Subcutaneous abdominal adipose tissue (tissue), 5 donors: Measurements from ENCODE around the gene PEBP1.

Experiments used
- H3K27ac ChIP-seq: one replicate; pipeline ENCODE4 v1.7.0; 2013; ENCODE audit warnings: low read depth, mild to moderate bottlenecking, inconsistent platforms, low read length, moderate library complexity
- H3K27me3 ChIP-seq, 5 donors: one replicate each; pipeline ENCODE4 v1.7.0; 2013; ENCODE audit warnings: low read length in 5 of 5, inconsistent platforms in 1 of 5; ENCODE audit not compliant: control insufficient read depth in 5 of 5, insufficient read depth in 4 of 5
- H3K36me3 ChIP-seq, 5 donors: one replicate each; pipeline ENCODE4 v1.7.0; 2013; ENCODE audit warnings: low read length in 5 of 5; ENCODE audit not compliant: control insufficient read depth in 5 of 5, insufficient read depth in 5 of 5
- H3K4me1 ChIP-seq, 5 donors: one replicate each; pipeline ENCODE4 v1.7.0; 2013; ENCODE audit warnings: low read length in 5 of 5, mild to moderate bottlenecking in 3 of 5, moderate library complexity in 1 of 5; ENCODE audit not compliant: control insufficient read depth in 5 of 5, insufficient read depth in 5 of 5
- H3K4me3 ChIP-seq, 5 donors: one replicate each; pipeline ENCODE4 v1.7.0; 2013; ENCODE audit warnings: low read length in 5 of 5, low read depth in 1 of 5
- H3K9ac ChIP-seq, 5 donors: one replicate each; pipeline ENCODE4 v1.7.0; 2013; ENCODE audit warnings: low read length in 5 of 5, mild to moderate bottlenecking in 4 of 5, moderate library complexity in 3 of 5
- H3K9me3 ChIP-seq, 5 donors: one replicate each; pipeline ENCODE4 v1.7.0; 2013; ENCODE audit warnings: low read length in 5 of 5; ENCODE audit not compliant: control insufficient read depth in 5 of 5
- donor health status: healthy.
- donor health status: healthy.
- donor health status: healthy.
- donor health status: healthy.
- donor health status: healthy.

Gene PEBP1

DNA sequence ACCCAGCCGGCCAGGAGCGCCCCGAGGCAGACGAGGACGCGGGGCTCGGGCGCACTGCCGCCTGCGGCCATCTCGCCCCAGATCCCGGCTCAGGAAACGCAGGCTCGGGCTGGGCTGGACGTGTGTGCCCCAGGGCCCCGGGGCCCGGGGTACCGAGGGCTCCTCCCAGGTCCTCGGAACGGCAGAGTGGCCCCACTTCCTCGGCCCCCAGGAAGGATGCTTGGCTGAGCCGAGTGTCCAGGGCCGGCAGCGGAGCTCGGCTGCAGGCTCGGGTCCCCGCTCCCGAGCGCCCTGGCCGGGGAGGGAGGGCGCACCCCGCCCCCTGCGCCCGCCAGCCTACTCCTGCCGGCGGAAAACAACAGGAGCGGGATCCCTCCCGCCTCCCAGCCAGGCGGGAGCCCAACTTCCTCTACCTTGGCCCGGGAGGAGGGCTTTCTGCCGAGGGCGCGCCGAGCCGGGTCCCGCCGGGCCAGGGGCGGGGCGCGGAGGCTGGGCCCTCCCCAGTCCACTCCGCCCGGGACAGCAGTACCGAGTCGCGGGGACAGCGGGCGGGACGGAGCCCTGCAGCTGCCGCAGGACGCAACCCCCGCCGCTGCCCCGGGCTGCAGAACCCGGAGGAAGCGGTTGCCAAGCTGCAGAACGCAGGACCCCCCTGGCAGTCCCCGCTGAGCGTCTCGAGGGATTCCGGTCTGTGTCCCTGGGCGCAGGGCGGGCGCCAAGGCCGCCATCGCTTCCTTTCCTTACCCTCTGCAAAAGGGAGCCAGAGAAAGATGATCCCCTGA is 32.1 kb upstream of the PEBP1 start, which contains the start of gene VSIG10:
TSS of gene VSIG10 (minus strand) at position 411 of the 782 bp plus-strand sequence. CDS start at position 71, 340 bp downstream.
- Histone ChIP-seq H3K4me1 (peaks cover 2 to 24% (median 18%) of the 10 kb centered on the region in 5 donors), H3K9me3 (no peaks in the 10 kb centered on the region), H3K27ac (peak within 1 kb of the TSS; percentile 65), H3K9ac (peak within 1 kb of the TSS in 4 of 5 donors; percentile 64 to 79 (median 74)), H3K27me3 (no peaks in the 10 kb centered on the region), H3K4me3 (peak within 1 kb of the TSS; percentile 75 to 93 (median 84)), H3K36me3 (no peaks in the 10 kb centered on the region)

DNA sequence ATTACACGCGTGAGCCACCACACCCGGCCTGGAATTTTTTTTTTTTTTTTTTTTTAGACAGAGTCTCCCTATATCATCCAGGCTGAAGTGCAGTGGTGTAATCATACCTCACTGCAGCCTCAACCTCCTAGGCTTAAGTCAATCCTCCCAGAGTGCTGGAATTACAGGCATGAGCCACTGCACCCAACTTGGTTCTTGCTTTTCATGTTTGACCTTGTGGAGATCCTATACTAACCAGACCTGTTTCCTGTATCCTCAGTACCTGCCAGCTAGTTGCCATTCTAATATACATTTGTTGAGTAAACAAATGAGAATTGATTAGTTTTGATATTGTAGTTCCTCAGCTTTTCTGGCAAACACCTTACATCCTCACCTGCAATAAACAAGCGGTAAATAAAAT is 28.9 kb upstream of the PEBP1 start:
- no peak overlapping the region for H3K9ac ChIP-seq
- no peak overlapping the region for H3K27ac ChIP-seq
- H3K4me1 ChIP-seq: peaks cover 2 to 24% (median 18%) of the 10 kb centered on the region in 5 donors
- no peak overlapping the region for H3K4me3 ChIP-seq
- H3K36me3 ChIP-seq: no peaks in the 10 kb centered on the region
- H3K9me3 ChIP-seq: no peaks in the 10 kb centered on the region
- H3K27me3 ChIP-seq: no peaks in the 10 kb centered on the region

DNA sequence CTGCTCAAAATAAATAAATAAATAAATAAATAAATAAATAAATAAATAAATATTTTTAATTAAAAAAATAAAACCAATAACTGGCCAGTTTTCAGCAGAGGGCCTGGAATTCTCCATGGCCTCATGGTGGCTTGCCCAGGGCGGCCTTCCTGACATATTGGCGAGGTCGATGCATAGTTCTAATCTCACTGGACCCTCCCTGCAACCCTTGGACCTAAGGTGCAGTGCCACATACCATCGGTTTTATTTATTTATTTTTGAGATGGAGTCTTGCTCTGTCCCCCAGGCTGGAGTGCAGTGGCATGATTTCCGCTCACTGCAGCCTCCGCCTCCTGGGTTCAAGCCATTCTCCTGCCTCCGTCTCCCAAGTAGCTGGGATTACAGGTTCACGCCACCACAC is 28.2 kb upstream of the PEBP1 start:
- no peaks in the 10 kb centered on the region for H3K36me3 ChIP-seq
- peaks cover 2 to 19% (median 15%) of the 10 kb centered on the region in 5 donors for H3K4me1 ChIP-seq
- no peaks in the 10 kb centered on the region for H3K27me3 ChIP-seq
- no peak overlapping the region for H3K9ac ChIP-seq
- H3K4me3 ChIP-seq: no peak overlapping the region
- H3K9me3 ChIP-seq: no peaks in the 10 kb centered on the region
- no peak overlapping the region for H3K27ac ChIP-seq

DNA sequence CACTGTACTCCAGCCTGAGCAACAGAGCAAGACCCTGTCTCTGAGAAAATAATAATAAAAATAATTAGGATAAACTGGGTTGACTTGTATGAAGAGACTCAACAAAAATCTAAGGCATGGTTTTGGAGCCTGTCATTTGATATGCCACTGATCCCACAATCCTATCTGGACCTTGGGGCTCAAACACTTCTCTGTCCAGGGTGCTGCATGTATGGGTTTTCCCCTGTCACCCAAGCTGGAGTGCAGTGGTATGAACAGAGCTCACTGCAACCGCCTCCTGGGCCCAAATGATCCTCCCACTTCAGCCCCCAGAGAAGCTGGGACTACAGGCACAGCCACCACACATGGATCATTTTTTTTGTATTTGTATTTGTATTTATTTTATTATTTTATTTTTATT is 26.8 kb upstream of the PEBP1 start:
- H3K27me3 ChIP-seq: no peaks in the 10 kb centered on the region
- H3K9me3 ChIP-seq: no peaks in the 10 kb centered on the region
- H3K27ac ChIP-seq: no peak overlapping the region
- peaks cover 2 to 6% (median 5%) of the 10 kb centered on the region in 5 donors for H3K4me1 ChIP-seq
- no peak overlapping the region for H3K4me3 ChIP-seq
- H3K36me3 ChIP-seq: no peaks in the 10 kb centered on the region
- H3K9ac ChIP-seq: no peak overlapping the region

DNA sequence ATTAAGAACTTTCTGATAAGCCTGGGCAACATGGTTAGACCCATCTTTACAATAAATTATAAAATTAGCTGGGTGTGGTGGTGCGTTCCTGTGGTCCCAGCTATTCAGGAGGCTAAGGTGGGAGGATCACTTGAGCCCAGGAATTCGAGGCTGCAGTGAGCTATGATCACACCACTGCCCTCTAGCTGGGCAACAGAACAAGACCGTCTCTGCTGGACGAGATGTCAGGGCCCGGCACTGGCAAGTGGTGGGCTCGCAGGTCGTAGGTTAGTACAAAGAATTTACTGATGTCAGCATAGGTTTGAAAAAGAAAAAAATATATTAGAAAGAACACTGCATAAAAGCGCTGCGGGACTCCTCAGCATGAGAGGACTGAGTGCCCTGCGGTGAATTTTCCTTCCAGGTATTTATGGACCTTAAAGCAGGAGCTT is 16.5 kb upstream of the PEBP1 start:
- Histone ChIP-seq H3K4me3 (no peak overlapping the region), H3K9ac (no peak overlapping the region), H3K27me3 (no peaks in the 10 kb centered on the region), H3K27ac (no peak overlapping the region), H3K9me3 (no peaks in the 10 kb centered on the region), H3K4me1 (peaks cover 0 to 6% (median 3%) of the 10 kb centered on the region in 5 donors), H3K36me3 (peaks cover 0 to 5% (median 2%) of the 10 kb centered on the region in 5 donors)

DNA sequence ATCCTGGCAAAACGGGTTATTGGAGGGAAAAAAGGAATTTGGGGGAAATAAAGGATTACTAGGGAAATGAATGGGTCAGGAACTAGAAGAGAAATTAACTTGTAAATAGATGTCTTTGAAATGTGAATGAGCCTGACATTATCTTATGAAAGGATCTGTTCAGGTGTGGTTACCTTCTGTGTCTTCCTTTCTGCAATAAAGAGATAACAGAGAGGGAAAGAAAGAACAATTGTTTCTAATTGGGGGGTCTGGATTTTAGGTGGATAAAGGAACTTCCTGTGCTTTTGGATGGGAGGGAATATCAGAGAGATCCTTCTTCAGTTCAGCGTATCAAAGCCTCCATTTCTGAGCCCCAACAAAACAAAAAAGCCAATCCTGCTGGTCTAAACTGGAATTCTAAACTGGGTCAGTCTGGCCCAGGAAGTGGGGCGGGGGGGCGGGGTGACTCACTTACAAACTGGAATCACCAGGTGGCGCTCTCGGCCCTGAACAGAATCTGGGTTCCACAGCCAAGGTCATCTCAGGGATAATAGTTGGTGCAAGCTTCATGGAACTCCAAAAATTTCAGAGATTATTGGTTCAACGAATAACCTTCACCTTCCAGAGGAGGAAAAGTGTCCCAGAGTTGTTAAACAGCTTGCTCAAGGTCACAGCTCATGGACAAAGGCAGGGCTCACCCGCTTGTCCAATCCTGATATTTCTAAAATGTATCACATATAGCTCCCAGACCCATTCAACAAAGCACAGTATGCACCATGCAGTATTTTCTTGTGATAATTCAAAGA is 15.2 kb upstream of the PEBP1 start:
- no peak overlapping the region for H3K4me3 ChIP-seq
- no peaks in the 10 kb centered on the region for H3K27me3 ChIP-seq
- peaks cover 0 to 4% (median 0%) of the 10 kb centered on the region in 5 donors for H3K36me3 ChIP-seq
- H3K27ac ChIP-seq: no peak overlapping the region
- H3K4me1 ChIP-seq: peaks cover 0 to 6% (median 3%) of the 10 kb centered on the region in 5 donors
- no peaks in the 10 kb centered on the region for H3K9me3 ChIP-seq
- no peak overlapping the region for H3K9ac ChIP-seq

DNA sequence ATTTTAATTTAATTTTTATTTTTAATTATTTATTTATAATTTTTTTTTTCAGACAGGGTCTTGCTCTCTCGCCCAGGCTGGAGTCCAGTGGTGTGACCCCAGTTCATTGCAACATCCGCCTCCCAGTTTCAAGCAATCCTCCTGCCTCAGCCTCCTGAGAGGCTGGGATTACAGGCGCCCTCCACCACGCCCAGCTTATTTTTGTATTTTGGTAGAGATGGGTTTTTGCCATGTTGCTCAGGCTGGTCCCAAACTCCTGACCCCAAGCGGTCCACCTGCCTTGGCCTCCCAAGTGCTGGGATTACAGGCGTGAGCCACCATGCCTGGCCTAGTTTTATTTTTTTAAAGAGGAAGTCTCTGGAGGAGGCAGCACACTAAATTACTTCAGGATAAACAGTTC is 13.7 kb upstream of the PEBP1 start:
- Histone ChIP-seq H3K27ac (no peak overlapping the region), H3K27me3 (no peaks in the 10 kb centered on the region), H3K4me1 (peaks cover 0 to 6% (median 3%) of the 10 kb centered on the region in 5 donors), H3K4me3 (no peak overlapping the region), H3K9ac (no peak overlapping the region), H3K9me3 (no peaks in the 10 kb centered on the region), H3K36me3 (no peaks in the 10 kb centered on the region)

DNA sequence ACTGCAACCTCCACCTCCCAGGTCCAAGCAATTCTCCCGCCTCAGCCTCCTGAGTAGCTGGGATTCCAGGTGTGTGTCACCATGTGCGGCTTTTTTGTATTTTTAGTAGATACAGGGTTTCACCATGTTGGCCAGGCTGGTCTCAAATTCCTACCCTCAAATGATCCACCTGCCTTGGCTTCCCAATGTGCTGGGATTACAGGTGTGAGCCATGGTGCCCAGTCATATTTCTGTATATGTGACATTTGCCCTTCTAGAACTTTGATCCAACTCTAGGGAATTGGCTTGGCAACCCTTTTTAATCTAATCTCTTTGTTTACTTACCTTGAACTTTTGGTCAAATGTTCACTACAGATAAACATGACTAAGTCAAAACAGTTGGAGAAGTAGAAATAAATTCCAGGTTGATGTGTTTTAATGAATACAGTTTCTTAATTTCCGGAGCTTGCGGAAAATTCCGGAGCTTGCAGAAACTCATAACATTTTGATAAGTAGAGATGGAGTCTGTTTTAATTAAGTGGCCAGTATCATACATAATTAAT is 11.5 kb upstream of the PEBP1 start:
- H3K27ac ChIP-seq: no peak overlapping the region

DNA sequence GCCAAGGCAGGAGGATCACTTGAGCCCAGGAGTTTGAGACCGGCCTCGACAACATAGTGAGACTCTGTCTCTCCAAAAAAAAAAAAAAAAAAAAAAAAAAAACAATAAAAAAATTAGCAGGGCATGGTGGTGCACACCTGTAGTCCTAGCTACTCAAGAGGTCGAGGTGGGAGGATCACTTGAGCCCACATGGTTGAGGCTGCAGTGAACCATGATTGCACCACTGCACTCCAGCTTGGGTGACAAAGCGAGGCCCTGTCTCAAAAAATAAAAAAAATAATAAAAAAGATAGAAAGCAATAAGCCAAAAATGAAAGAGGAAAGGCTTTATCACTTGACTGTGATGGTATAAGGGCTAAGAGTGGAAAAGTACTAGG is 10.2 kb upstream of the PEBP1 start:
- Histone ChIP-seq H3K9me3 (no peaks in the 10 kb centered on the region), H3K4me3 (no peak overlapping the region), H3K27me3 (no peaks in the 10 kb centered on the region)

More for the DNA sequence above, 11.5 kb upstream of the PEBP1 start:
- Histone ChIP-seq H3K36me3 (no peaks in the 10 kb centered on the region), H3K9me3 (no peaks in the 10 kb centered on the region), H3K4me1 (peaks cover 0 to 6% (median 3%) of the 10 kb centered on the region in 5 donors), H3K4me3 (no peak overlapping the region), H3K9ac (no peak overlapping the region), H3K27me3 (no peaks in the 10 kb centered on the region)

More for the DNA sequence above, 10.2 kb upstream of the PEBP1 start:
- Histone ChIP-seq H3K4me1 (peaks cover 0 to 3% (median 3%) of the 10 kb centered on the region in 5 donors), H3K27ac (no peak overlapping the region), H3K36me3 (no peaks in the 10 kb centered on the region), H3K9ac (no peak overlapping the region)
